K562 (cell line): ENCODE results near the gene SPTLC2. TPM values are rescaled to one million over a fixed set of nuclear protein-coding genes. Genes with fewer than 3 reads are reported as not detected.

ENCODE experiments used
- ATAC-seq: fragments of 200-7000 bp; cut with Tn5 transposase; 3 replicates; pipeline ENCODE4 v1.9.1; 2020; ENCODE audit warnings: moderate library complexity
- BruUV-seq: library from RNA; stranded (reverse); fragments of 400-500 nt; replicated peaks from 2 replicates; lab custom pipeline; 2021; lab: Mats Ljungman, UMichigan
- CTCF ChIA-PET: fragments of 300-600 bp; formaldehyde crosslinking; extraction: SDS; loops from one replicate; lab custom pipeline; 2021; ENCODE audit warnings: low intra/inter-chr PET ratio; lab: Yijun Ruan, JAX
- POLR2A ChIA-PET: fragments of 300-600, 350-650 bp; sonication (Branson Sonifier 250); formaldehyde crosslinking; extraction: SDS; loops from one replicate; lab custom pipeline; 2021; ENCODE audit warnings: antibody characterized with exemption, inconsistent platforms; lab: Yijun Ruan, JAX
- DNase-seq, 4 experiments: peaks; one replicate each; pipeline versions ENCODE4 v3.0.0 to v3.0.0-alpha.2; 2011 to 2018; ENCODE audit warnings: low spot score in 3 of 4, mixed read lengths in 3 of 4; ENCODE audit errors: extremely low read depth in 1 of 4
- FAIRE-seq: peaks from 2 replicates; lab custom pipeline; 2011; peaks lifted over from hg19 to GRCh38; lab: Jason Lieb, UNC
- H2AFZ ChIP-seq: 2 replicates; pipeline ENCODE4 v1.6.0; 2011; ENCODE audit warnings: low read depth, low read length, control low read depth, inconsistent platforms
- H3K27ac ChIP-seq: fragments of 200-600 bp; 3 replicates; pipeline ENCODE4 v1.8.0; 2011; ENCODE audit warnings: low read depth, mild to moderate bottlenecking, control low read depth, inconsistent platforms, low read length, moderate library complexity, mixed read lengths; ENCODE audit errors: extremely low read depth
- H3K27me3 ChIP-seq, 2 experiments: fragments of 300-600 bp in 1 of 2; 2 replicates in 1 of 2; 3 replicates in 1 of 2; pipeline versions ENCODE4 v1.6.0 to v1.8.0; 2011; ENCODE audit warnings: inconsistent platforms in 2 of 2, low read length in 2 of 2, mild to moderate bottlenecking in 1 of 2, mixed read lengths in 1 of 2, moderate library complexity in 1 of 2; ENCODE audit not compliant: control insufficient read depth in 2 of 2, insufficient read depth in 2 of 2
- H3K36me3 ChIP-seq: fragments of 300-600 bp; 3 replicates; pipeline ENCODE4 v1.8.0; 2011; ENCODE audit warnings: mild to moderate bottlenecking, low read length, inconsistent platforms; ENCODE audit not compliant: control insufficient read depth, insufficient read depth
- H3K4me1 ChIP-seq, 2 experiments: fragments of 200-600 bp in 1 of 2; replicated peaks in 1 of 2; 2 replicates in 1 of 2; 3 replicates in 1 of 2; pipeline versions ENCODE4 v1.5.1 to v1.8.0; 2011; ENCODE audit warnings: inconsistent platforms in 2 of 2, low read length in 2 of 2, mild to moderate bottlenecking in 1 of 2, mixed read lengths in 1 of 2, moderate library complexity in 1 of 2; ENCODE audit not compliant: control insufficient read depth in 2 of 2, insufficient read depth in 2 of 2
- H3K4me2 ChIP-seq: 2 replicates; pipeline ENCODE4 v1.6.1; 2011; ENCODE audit warnings: low read length, control low read depth, inconsistent platforms, mixed read lengths; ENCODE audit not compliant: insufficient read depth
- H3K4me3 ChIP-seq: fragments of 200-600 bp; sonication (generic), shearing (Covaris generic); 2 replicates; pipeline ENCODE4 v1.5.1; 2016; ENCODE audit warnings: control low read depth, inconsistent platforms
- H3K79me2 ChIP-seq: fragments of 200-600 bp; 3 replicates; pipeline ENCODE4 v1.8.0; 2011; ENCODE audit warnings: low read length, inconsistent platforms; ENCODE audit not compliant: control insufficient read depth, insufficient read depth
- H3K9ac ChIP-seq, 2 experiments: 2 replicates each; pipeline versions ENCODE4 v1.6.0 to v1.6.1; 2011; ENCODE audit warnings: low read depth in 2 of 2, low read length in 2 of 2, control low read depth in 1 of 2, inconsistent platforms in 1 of 2, mild to moderate bottlenecking in 1 of 2, mixed read lengths in 1 of 2; ENCODE audit not compliant: insufficient read depth in 1 of 2
- H3K9me1 ChIP-seq: one replicate; pipeline ENCODE4 v1.6.0; 2011; ENCODE audit warnings: inconsistent platforms, mild to moderate bottlenecking, low read length, moderate library complexity; ENCODE audit not compliant: control insufficient read depth, insufficient read depth
- H3K9me3 ChIP-seq: replicated peaks from 2 replicates; pipeline ENCODE4 v1.5.1; 2011; ENCODE audit warnings: low read depth, low read length, inconsistent platforms; ENCODE audit not compliant: control insufficient read depth, insufficient read depth
- H4K20me1 ChIP-seq: replicated peaks from 2 replicates; pipeline ENCODE4 v1.6.1; 2011; ENCODE audit warnings: low read length, inconsistent platforms, mixed read lengths; ENCODE audit not compliant: control insufficient read depth, insufficient read depth
- CCAR2 ChIP-seq: fragments of 200-400 bp; formaldehyde crosslinking; IDR thresholded peaks from 2 replicates; pipeline ENCODE4 v1.6.1; 2017; ENCODE audit warnings: mild to moderate bottlenecking, low read depth, low read length
- HBP1 ChIP-seq: fragments of 450-650 bp; formaldehyde crosslinking; IDR thresholded peaks from 2 replicates; pipeline ENCODE4 v1.4.0; 2022; ENCODE audit warnings: missing genetic modification characterization
- HDAC6 ChIP-seq: IDR thresholded peaks from 2 replicates; pipeline ENCODE4 v1.6.1; 2012; ENCODE audit warnings: low read depth, mild to moderate bottlenecking, control low read depth, inconsistent platforms, low read length, moderate library complexity
- HINFP ChIP-seq: fragments of 450-650 bp; conservative IDR thresholded peaks from 2 replicates; pipeline ENCODE4 v1.6.1; 2016; ENCODE audit warnings: missing genetic modification characterization, low read depth, mild to moderate bottlenecking, control low read depth, missing compliant biosample characterization
- HIVEP1 ChIP-seq: fragments of 250-450 bp; sonication (Bioruptor Pico); IDR thresholded peaks from 2 replicates; pipeline ENCODE4 v1.4.0; 2020; ENCODE audit warnings: mild to moderate bottlenecking
- HLTF ChIP-seq: fragments of 450-650 bp; IDR thresholded peaks from 2 replicates; pipeline ENCODE4 v1.6.1; 2016
- ID3 ChIP-seq, 2 experiments: fragments of 250-450 bp in 1 of 2; fragments of 450-650 bp in 1 of 2; sonication (Bioruptor Pico) in 1 of 2; IDR thresholded peaks; 2 replicates each; pipeline versions ENCODE4 v1.6.1 to v1.8.0; 2016 to 2021; ENCODE audit warnings: mild to moderate bottlenecking in 2 of 2, moderate library complexity in 2 of 2, missing compliant biosample characterization in 1 of 2, missing genetic modification characterization in 1 of 2
- KDM5B ChIP-seq: fragments of 200-600 bp; sonication (generic); IDR thresholded peaks from 2 replicates; pipeline ENCODE4 v1.6.1; 2012; ENCODE audit warnings: low read depth, mild to moderate bottlenecking, moderate library complexity, low read length, control low read depth, inconsistent platforms; ENCODE audit not compliant: insufficient replicate concordance
- LARP7 ChIP-seq: fragments of 450-650 bp; IDR thresholded peaks from 2 replicates; pipeline ENCODE4 v1.6.1; 2016
- PHB2 ChIP-seq: fragments of 450-650 bp; IDR thresholded peaks from 2 replicates; pipeline ENCODE4 v1.6.1; 2017; ENCODE audit warnings: low read depth
- SMAD3 ChIP-seq: fragments of 450-650 bp; formaldehyde crosslinking; conservative IDR thresholded peaks from 2 replicates; pipeline ENCODE4 v1.4.0; 2020; ENCODE audit warnings: mild to moderate bottlenecking
- WGBS: fragments of 100-300 bp; shearing (Covaris generic); methylation state at CpG from one replicate; pipeline ENCODE4 v1.1.6; 2016; ENCODE audit warnings: low coverage, mixed read lengths; ENCODE audit not compliant: insufficient coverage; ENCODE audit errors: missing lambda C conversion rate; 5-methylcytosine and 5-hydroxymethylcytosine counted together
- in situ Hi-C: fragments of 300-500 bp; cut with MboI; formaldehyde crosslinking; loops from 4 replicates; pipeline ENCODE4 v1.15.0; 2018; ENCODE audit warnings: inconsistent platforms, mixed read lengths
- intact Hi-C: fragments of 100-400 bp; cut with micrococcal nuclease; formaldehyde crosslinking; loops from 2 replicates; pipeline ENCODE4 v1.14.2; 2022
- polyA plus RNA-seq, 8 experiments: library from polyadenylated mRNA; depleted of rRNA in 4 of 8; stranded (reverse) in 5 of 8; unstranded in 3 of 8; fragments of >200 nt; fragmentation: Nextera tagmentation in 2 of 8; fragmentation: Illumina TruSeq in 1 of 8; extraction: Ambion mirVana in 2 of 8; extraction: Trizol in 1 of 8; gene quantifications; 2 replicates each; pipeline versions ENCODE4 v1.2.1 to v1.2.3, GENCODE V29; 2011 to 2014; ENCODE audit warnings: inconsistent platforms in 1 of 8, missing spikeins in 1 of 8
- total RNA-seq, 7 experiments: library from RNA; depleted of rRNA in 6 of 7; stranded (reverse); fragments of >200 nt in 6 of 7; fragmentation: Illumina TruSeq in 2 of 7; extraction: Trizol in 2 of 7; gene quantifications; 2 replicates each; pipeline versions ENCODE4 v1.2.1 to v1.2.3, GENCODE V29; 2011 to 2021; ENCODE audit warnings: low replicate concordance in 1 of 7

Gene SPTLC2
- total and polyA plus RNA-seq, 9 of the 15 experiments (the other 6 are each of a cell fraction or from before 2014, with no cell fraction given): 4.5 to 30.4 (median 14.0) TPM

- Histone ChIP-seq H3K4me2 (no peak overlapping the region), H3K9me3 (no peaks in the 10 kb centered on the region), H2AFZ (no peak overlapping the region), H3K9ac (no peak overlapping the region), H3K27me3 (no peaks in the 10 kb centered on the region), H3K9me1 (no peaks in the 10 kb centered on the region), H3K27ac (no peak overlapping the region), H3K4me1 (no peaks in the 10 kb centered on the region)
- WGBS: 81% methylated on average over 9 of the region's 9 CpGs
- in situ Hi-C loops (no loop called here), intact Hi-C loops (loop anchor here (5.0 kb wide), 2 partner anchors 253 to 403 kb away; no protein-coding TSS in a partner anchor)
- DNase-seq (no peak), ATAC-seq (no peak)
- CTCF ChIA-PET: no interaction called here
- TF ChIP-seq ID3 (CRISPR knock-in tag; IDR thresholded peaks at IDR 0.05) (no peak), ID3 (tag; IDR thresholded peaks at IDR 0.05) (no peak)
- TF ChIP-seq, all 486 proteins: peak for 0
- Histone ChIP-seq H3K79me2 (no peaks in the 10 kb centered on the region), H3K4me3 (no peak overlapping the region), H3K36me3 (peaks cover 54% of the 10 kb centered on the region; the same call in 2 of the 3 replicates), H4K20me1 (no peaks in the 10 kb centered on the region)
- no TSS peak for BruUV-seq
- POLR2A ChIA-PET: no interaction called here
- no peak for FAIRE-seq
Observed at GRCh38 chr14:77554816-77555599, 61.4 kb downstream of the SPTLC2 start.

- FAIRE-seq: no peak
- CTCF ChIA-PET: no interaction called here
- no peak overlapping the region for H3K27ac ChIP-seq
- DNase-seq: no peak
- H3K36me3 ChIP-seq: peaks cover 59% of the 10 kb centered on the region
- H3K4me2 ChIP-seq: no peak overlapping the region
- intact Hi-C loops (loop anchor here (5.0 kb wide), 2 partner anchors 252 to 402 kb away; no protein-coding TSS in a partner anchor), in situ Hi-C loops (no loop called here)
- H4K20me1 ChIP-seq: no peaks in the 10 kb centered on the region
- no peaks in the 10 kb centered on the region for H3K79me2 ChIP-seq
- H3K9me3 ChIP-seq: no peaks in the 10 kb centered on the region
- no peaks in the 10 kb centered on the region for H3K9me1 ChIP-seq
- no peaks in the 10 kb centered on the region for H3K27me3 ChIP-seq
- no peak overlapping the region for H3K4me3 ChIP-seq
- BruUV-seq: no TSS peak
- H3K9ac ChIP-seq: no peak overlapping the region
- 79% methylated on average over 5 of the region's 5 CpGs for WGBS
- ATAC-seq: no peak
- H3K4me1 ChIP-seq: no peaks in the 10 kb centered on the region
- H2AFZ ChIP-seq: no peak overlapping the region
- TF ChIP-seq KDM5B: no peak
- TF ChIP-seq SMAD3 (CRISPR knock-in tag): no peak
- TF ChIP-seq HINFP: no peak
- no peak for TF ChIP-seq HIVEP1 (CRISPR knock-in tag)
- TF ChIP-seq HBP1 (CRISPR knock-in tag): no peak
- no peak for TF ChIP-seq LARP7
- TF ChIP-seq PHB2: no peak
- no peak for TF ChIP-seq HDAC6
- no peak for TF ChIP-seq CCAR2
- no peak for TF ChIP-seq HLTF
- POLR2A ChIA-PET: no interaction called here
Observed at GRCh38 chr14:77554207-77554606, 62.2 kb downstream of the SPTLC2 start.
